B cell (primary cell): ENCODE data around the gene RSPH1. TPM values are rescaled to one million over a fixed set of nuclear protein-coding genes. Genes with fewer than 3 reads are reported as not detected.

ENCODE experiments used
- ATAC-seq: fragments of 200-7000 bp; cut with Tn5 transposase; one replicate; pipeline ENCODE4 v1.10.0; 2021; ENCODE audit warnings: low read depth, mild to moderate bottlenecking, moderate number of reproducible peaks, moderate library complexity
- CTCF ChIA-PET: fragments of 350-600 bp; sonication (Branson Sonifier 250); formaldehyde crosslinking; loops from one replicate; lab custom pipeline; 2021; ENCODE audit warnings: antibody characterized with exemption, inconsistent platforms; lab: Charles Lee
- POLR2A ChIA-PET: fragments of 350-600 bp; sonication (Branson Sonifier 250); formaldehyde crosslinking; loops from one replicate; lab custom pipeline; 2021; ENCODE audit warnings: antibody characterized with exemption; lab: Charles Lee
- DNase-seq: peaks from one replicate; pipeline ENCODE4 v3.0.0; 2013
- H2AFZ ChIP-seq: 2 replicates; pipeline ENCODE4 v1.6.1; 2012; ENCODE audit warnings: mild to moderate bottlenecking, low read depth, low read length; ENCODE audit not compliant: insufficient read depth, poor library complexity, severe bottlenecking
- H3K27ac ChIP-seq, 2 donors: 1 replicate in 1 of 2; 2 replicates in 1 of 2; pipeline ENCODE4 v1.5.1; 2012 to 2013; ENCODE audit warnings: low read length in 2 of 2, mild to moderate bottlenecking in 2 of 2, moderate library complexity in 1 of 2
- H3K27me3 ChIP-seq, 4 experiments: fragments of 200-600 bp in 1 of 4; sonication (generic) in 1 of 4; replicated peaks in 1 of 4; 1 replicate in 2 of 4; 2 replicates in 2 of 4; pipeline versions ENCODE4 v1.6.1 to v1.7.0; 2013 to 2016; ENCODE audit warnings: low read length in 3 of 4, mild to moderate bottlenecking in 2 of 4, mixed read lengths in 1 of 4, moderate library complexity in 1 of 4; ENCODE audit not compliant: insufficient read depth in 4 of 4, control insufficient read depth in 3 of 4; ENCODE audit errors: control extremely low read depth in 1 of 4
- H3K36me3 ChIP-seq, 2 experiments: replicated peaks in 1 of 2; 1 replicate in 1 of 2; 2 replicates in 1 of 2; pipeline versions ENCODE4 v1.6.1 to v1.7.1; 2013; ENCODE audit warnings: low read length in 1 of 2; ENCODE audit not compliant: insufficient read depth in 2 of 2, control insufficient read depth in 1 of 2; ENCODE audit errors: control extremely low read depth in 1 of 2, extremely low read depth in 1 of 2
- H3K4me1 ChIP-seq, 2 donors: fragments of 200-600 bp in 1 of 2; sonication (generic) in 1 of 2; 1 replicate in 1 of 2; 2 replicates in 1 of 2; pipeline versions ENCODE4 v1.5.1 to v1.6.1; 2013 to 2017; ENCODE audit warnings: low read length in 2 of 2; ENCODE audit not compliant: control insufficient read depth in 2 of 2, insufficient read depth in 2 of 2
- H3K4me2 ChIP-seq: replicated peaks from 2 replicates; pipeline ENCODE3; 2012; ENCODE audit warnings: mild to moderate bottlenecking, low read depth, low read length; ENCODE audit not compliant: poor library complexity, severe bottlenecking
- H3K4me3 ChIP-seq, 5 experiments: fragments of 200-600 bp in 1 of 5; sonication (generic) in 1 of 5; 1 replicate in 3 of 5; 2 replicates in 2 of 5; pipeline versions ENCODE4 v1.5.1 to v1.7.0; 2011 to 2016; ENCODE audit warnings: low read length in 4 of 5, mild to moderate bottlenecking in 4 of 5, low read depth in 2 of 5, control low read depth in 1 of 5, moderate library complexity in 1 of 5; ENCODE audit not compliant: insufficient read depth in 1 of 5; ENCODE audit errors: control extremely low read depth in 1 of 5, extremely low read depth in 1 of 5
- H3K79me2 ChIP-seq: fragments of 200-600 bp; sonication (generic); one replicate; pipeline ENCODE4 v1.6.0; 2016; ENCODE audit warnings: low read length; ENCODE audit not compliant: control insufficient read depth, insufficient read depth
- H3K9ac ChIP-seq: fragments of 200-600 bp; sonication (generic); 2 replicates; pipeline ENCODE4 v1.6.1; 2017; ENCODE audit warnings: mild to moderate bottlenecking, low read length, moderate library complexity
- H3K9me3 ChIP-seq, 3 donors: one replicate each; pipeline versions ENCODE4 v1.6.1 to v1.7.1; 2013; ENCODE audit warnings: low read length in 2 of 3; ENCODE audit not compliant: control insufficient read depth in 2 of 3, insufficient read depth in 1 of 3; ENCODE audit errors: control extremely low read depth in 1 of 3
- H4K20me1 ChIP-seq: 2 replicates; pipeline ENCODE4 v1.6.0; 2012; ENCODE audit warnings: mild to moderate bottlenecking, low read length; ENCODE audit not compliant: insufficient read depth, control insufficient read depth, poor library complexity, severe bottlenecking
- H3K27ac Mint-ChIP-seq: one replicate; pipeline ENCODE4 v1.8.0; 2021; ENCODE audit warnings: mixed read lengths
- H3K27me3 Mint-ChIP-seq: one replicate; pipeline ENCODE4 v1.8.0; 2021; ENCODE audit warnings: mixed read lengths
- H3K4me1 Mint-ChIP-seq: one replicate; pipeline ENCODE4 v1.8.0; 2021; ENCODE audit warnings: mixed read lengths
- H3K4me3 Mint-ChIP-seq: one replicate; pipeline ENCODE4 v1.8.0; 2021; ENCODE audit warnings: mixed read lengths
- H3K9me3 Mint-ChIP-seq: one replicate; pipeline ENCODE4 v1.8.0; 2022; ENCODE audit warnings: mixed read lengths; ENCODE audit not compliant: insufficient read depth
- EZH2 ChIP-seq: IDR thresholded peaks from 2 replicates; pipeline ENCODE4 v1.6.1; 2012; ENCODE audit warnings: borderline replicate concordance, low read depth, mild to moderate bottlenecking, moderate library complexity, low read length; ENCODE audit not compliant: insufficient read depth, poor library complexity, severe bottlenecking
- WGBS: methylation state at CpG from one replicate; pipeline ENCODE4 v1.1.5; 2013; ENCODE audit warnings: missing lambda C conversion rate; ENCODE audit not compliant: insufficient coverage; 5-methylcytosine and 5-hydroxymethylcytosine counted together
- intact Hi-C: fragments of 100-400 bp; cut with micrococcal nuclease; formaldehyde crosslinking; loops from one replicate; pipeline ENCODE4 v1.10.0; 2022
- polyA plus RNA-seq: library from polyadenylated mRNA; depleted of rRNA; stranded (reverse); fragments of >200 nt; gene quantifications from 2 replicates; pipeline ENCODE4 v1.2.3, GENCODE V29; 2012
- total RNA-seq, 2 donors: library from RNA; stranded (reverse); fragments of 120-200 nt in 1 of 2; gene quantifications; 1 replicate in 1 of 2; 2 replicates in 1 of 2; pipeline versions ENCODE4 v1.2.3 to v1.2.4, GENCODE V29; 2013 to 2022
- TF ChIP-seq, protein P1 (sequence below): fragments of 200-600 bp; IDR thresholded peaks from one replicate; pipeline ENCODE4 v1.8.0; 2022; ENCODE audit warnings: antibody characterized with exemption, mild to moderate bottlenecking

The RSPH1 gene
- total and polyA plus RNA-seq, 2 donors (not counting 1 experiment from before 2014, with no cell fraction given) = 0.10 to 0.64 TPM

DNA sequence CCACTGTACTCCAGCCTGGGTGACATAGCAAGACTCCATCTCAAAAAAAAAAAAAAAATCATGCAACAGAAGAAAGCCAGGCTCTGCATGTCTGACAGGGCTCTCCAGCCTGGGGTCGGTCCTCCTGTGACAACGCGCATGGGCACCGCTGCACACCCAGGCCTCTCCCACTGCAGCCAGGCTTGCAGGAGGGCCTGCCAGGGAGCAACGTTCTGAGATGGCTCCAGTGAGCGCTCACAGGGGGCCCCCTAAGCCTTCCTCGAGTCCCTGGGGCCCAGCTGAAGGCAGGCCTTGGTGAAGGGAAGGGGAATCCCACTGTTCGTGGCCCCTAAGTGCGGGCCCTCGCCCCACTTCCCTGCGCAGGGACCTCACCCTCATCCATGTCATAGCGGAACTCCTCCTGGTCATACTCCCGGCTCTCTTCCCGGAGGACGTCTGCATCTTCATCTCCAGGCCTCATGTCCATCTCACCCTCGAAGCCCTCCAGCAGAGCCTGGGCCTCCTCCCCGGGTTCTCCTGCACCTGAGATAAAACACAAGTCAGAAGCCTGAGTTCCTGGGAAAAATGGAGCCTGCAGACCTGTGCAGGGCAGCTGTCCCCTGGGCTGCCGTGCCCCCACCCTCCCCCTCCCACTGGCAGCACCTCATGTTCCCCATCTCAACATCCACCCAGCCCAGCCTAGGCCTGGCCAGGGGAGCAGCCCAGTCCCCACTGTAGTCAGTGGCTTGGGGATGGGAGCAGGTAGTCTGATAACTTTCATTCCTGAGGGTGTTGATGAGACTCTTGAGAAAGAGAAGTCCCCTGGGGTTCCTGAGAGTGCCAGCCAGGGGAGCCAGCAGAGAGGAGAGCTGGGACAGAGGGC is 20.3 kb downstream of the RSPH1 start:
- Mint-ChIP-seq H3K4me1 (peaks cover 10% of the 10 kb centered on the region), H3K27me3 (peaks cover 19% of the 10 kb centered on the region), H3K27ac (no peak overlapping the region), H3K4me3 (no peak overlapping the region), H3K9me3 (no peaks in the 10 kb centered on the region)
- Histone ChIP-seq H3K9ac (no peak overlapping the region), H3K27ac (no peak overlapping the region), H3K4me2 (no peak overlapping the region), H3K9me3 (no peaks in the 10 kb centered on the region), H3K27me3 (peaks cover 0 to 20% (median 3%) of the 10 kb centered on the region in 4 experiments), H4K20me1 (no peaks in the 10 kb centered on the region), H3K79me2 (no peaks in the 10 kb centered on the region), H3K4me1 (peaks cover 0 to 49% of the 10 kb centered on the region in 2 donors), H2AFZ (no peak overlapping the region), H3K36me3 (no peaks in the 10 kb centered on the region), H3K4me3 (no peak overlapping the region)
- no peak for TF ChIP-seq EZH2
- TF ChIP-seq, protein P1, sequence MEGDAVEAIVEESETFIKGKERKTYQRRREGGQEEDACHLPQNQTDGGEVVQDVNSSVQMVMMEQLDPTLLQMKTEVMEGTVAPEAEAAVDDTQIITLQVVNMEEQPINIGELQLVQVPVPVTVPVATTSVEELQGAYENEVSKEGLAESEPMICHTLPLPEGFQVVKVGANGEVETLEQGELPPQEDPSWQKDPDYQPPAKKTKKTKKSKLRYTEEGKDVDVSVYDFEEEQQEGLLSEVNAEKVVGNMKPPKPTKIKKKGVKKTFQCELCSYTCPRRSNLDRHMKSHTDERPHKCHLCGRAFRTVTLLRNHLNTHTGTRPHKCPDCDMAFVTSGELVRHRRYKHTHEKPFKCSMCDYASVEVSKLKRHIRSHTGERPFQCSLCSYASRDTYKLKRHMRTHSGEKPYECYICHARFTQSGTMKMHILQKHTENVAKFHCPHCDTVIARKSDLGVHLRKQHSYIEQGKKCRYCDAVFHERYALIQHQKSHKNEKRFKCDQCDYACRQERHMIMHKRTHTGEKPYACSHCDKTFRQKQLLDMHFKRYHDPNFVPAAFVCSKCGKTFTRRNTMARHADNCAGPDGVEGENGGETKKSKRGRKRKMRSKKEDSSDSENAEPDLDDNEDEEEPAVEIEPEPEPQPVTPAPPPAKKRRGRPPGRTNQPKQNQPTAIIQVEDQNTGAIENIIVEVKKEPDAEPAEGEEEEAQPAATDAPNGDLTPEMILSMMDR = no peak
- 88% methylated on average over 16 of the region's 18 CpGs for WGBS
- ChIA-PET POLR2A (interaction anchor here (0.7 to 0.8 kb wide), 2 partner anchors 33 to 80 kb away, joined by 3 to 5 read pairs; no protein-coding TSS in a partner anchor), CTCF (no interaction called here)
- DNase-seq (peak; percentile 50), ATAC-seq (no peak)
- intact Hi-C loops = loop anchor here (2.0 kb wide), 1 partner anchor 15 kb away; no protein-coding TSS in a partner anchor

DNA sequence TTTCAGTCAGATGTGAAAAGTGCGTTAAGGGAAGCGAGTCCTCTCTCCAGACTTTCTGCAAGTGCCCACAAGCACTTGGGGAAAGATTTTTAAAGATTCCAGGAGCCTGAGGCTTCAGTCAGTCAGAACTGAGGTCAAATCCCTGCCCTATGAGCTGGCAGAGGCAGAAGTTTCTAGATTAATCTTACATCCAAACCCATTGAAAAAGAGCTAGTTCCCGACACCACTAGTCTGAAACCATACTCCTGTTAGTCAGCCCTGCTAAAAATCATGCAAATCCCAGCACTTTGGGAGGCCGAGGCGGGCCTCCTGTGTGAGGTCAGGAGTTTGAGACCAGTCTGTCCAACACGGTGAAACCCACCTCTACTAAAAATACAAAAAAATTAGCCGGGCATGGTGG is 21.0 kb downstream of the RSPH1 start:
- H3K36me3 ChIP-seq = no peaks in the 10 kb centered on the region
- intact Hi-C loops = loop anchor here (2.0 kb wide), 1 partner anchor 14 kb away; no protein-coding TSS in a partner anchor
- TF ChIP-seq, protein P1 = no peak
- no peak for TF ChIP-seq EZH2
- H3K4me1 Mint-ChIP-seq = peaks cover 10% of the 10 kb centered on the region
- peaks cover 0 to 20% (median 3%) of the 10 kb centered on the region in 4 experiments for H3K27me3 ChIP-seq
- POLR2A ChIA-PET = no interaction called here
- no peak overlapping the region for H3K27ac ChIP-seq
- H3K27ac Mint-ChIP-seq = no peak overlapping the region
- DNase-seq (no peak), ATAC-seq (no peak)
- H3K27me3 Mint-ChIP-seq = peaks cover 19% of the 10 kb centered on the region
- WGBS = 82% methylated on average over 2 of the region's 7 CpGs
- CTCF ChIA-PET = interaction anchor here (1.1 kb wide), 1 partner anchor 18 kb away, joined by 3 read pairs; no protein-coding TSS in a partner anchor
- H3K4me1 ChIP-seq = peaks cover 0 to 49% of the 10 kb centered on the region in 2 donors
- no peaks in the 10 kb centered on the region for H3K9me3 ChIP-seq
- no peaks in the 10 kb centered on the region for H3K9me3 Mint-ChIP-seq
- no peak overlapping the region for H2AFZ ChIP-seq
- no peaks in the 10 kb centered on the region for H3K79me2 ChIP-seq
- no peak overlapping the region for H3K4me3 Mint-ChIP-seq
- H4K20me1 ChIP-seq = no peaks in the 10 kb centered on the region
- H3K4me2 ChIP-seq = no peak overlapping the region
- H3K9ac ChIP-seq = no peak overlapping the region
- no peak overlapping the region for H3K4me3 ChIP-seq
